ENCODE data around the gene PTPRM. TPM values are rescaled to one million over a fixed set of nuclear protein-coding genes. Genes with fewer than 3 reads are reported as not detected.

Gene PTPRM
- total and polyA plus RNA-seq, 2 donors (not counting 3 experiments of a cell fraction or from before 2014, with no cell fraction given), result 37.4 to 43.7 TPM

GRCh38 chr18:8040021-8040420, 472.9 kb downstream of the PTPRM start:
- Histone ChIP-seq H2AFZ (ENCODE audit: low read depth, low read length) (no peak overlapping the region), H4K20me1 (replicated peaks; ENCODE audit: control insufficient read depth, extremely low read depth, insufficient read depth, low read length) (no peaks in the 10 kb centered on the region), H3K36me3 (ENCODE audit: control insufficient read depth in 2 of 2, extremely low read depth in 1 of 2, insufficient read depth in 2 of 2, low read length in 2 of 2) (no peaks in the 10 kb centered on the region), H3K9me1 (replicated peaks; ENCODE audit: control insufficient read depth, extremely low read depth, insufficient read depth, low read length) (no peaks in the 10 kb centered on the region), H3K27ac (ENCODE audit: insufficient read depth, low read depth, low read length) (no peak overlapping the region), H3K27me3 (ENCODE audit: control insufficient read depth in 2 of 2, insufficient read depth in 2 of 2, low read length in 2 of 2) (no peaks in the 10 kb centered on the region), H3K9ac (replicated peaks; ENCODE audit: extremely low read depth, insufficient read depth, low read length) (no peak overlapping the region), H3K4me1 (ENCODE audit: control insufficient read depth, extremely low read depth, insufficient read depth, low read length) (no peaks in the 10 kb centered on the region), H3K4me2 (ENCODE audit: insufficient read depth, low read length) (no peak overlapping the region), H3K79me2 (ENCODE audit: control insufficient read depth, insufficient read depth, low read length) (no peaks in the 10 kb centered on the region), H3K4me3 (replicated peaks in 1 of 3; ENCODE audit: insufficient read depth in 1 of 3, low read depth in 1 of 3, low read length in 3 of 3) (no peak overlapping the region), H3K9me3 (replicated peaks; ENCODE audit: control insufficient read depth, insufficient read depth, low read length) (no peaks in the 10 kb centered on the region)
- intact Hi-C loops (cut with micrococcal nuclease) (no loop called here), dilution Hi-C loops (cut with MboI; ENCODE audit: extremely low pct_ligation_motif_present, low sequenced_read_pairs) (no loop called here)
- DNase-seq (ENCODE audit: low read depth, low spot score) (no peak), FAIRE-seq (no peak)
- TF ChIP-seq POLR2AphosphoS5 (IDR thresholded peaks at IDR 0.05; ENCODE audit: insufficient read depth, low read depth, low read length) (no peak), MAX (IDR thresholded peaks at IDR 0.05; ENCODE audit: insufficient read depth, insufficient read length) (no peak), POLR2A (IDR thresholded peaks at IDR 0.05; ENCODE audit: low read depth, low read length) (no peak), MYC (IDR thresholded peaks at IDR 0.05; ENCODE audit: low read depth, low read length) (no peak), FOS (IDR thresholded peaks at IDR 0.05; ENCODE audit: borderline replicate concordance, insufficient read depth, low read length) (no peak), GATA2 (IDR thresholded peaks at IDR 0.05; ENCODE audit: insufficient read depth, insufficient read length, low read depth, low read length) (no peak), JUN (IDR thresholded peaks at IDR 0.05; ENCODE audit: borderline replicate concordance, insufficient read depth, insufficient read length, low read depth) (no peak), CTCF (IDR thresholded peaks at IDR 0.05; ENCODE audit: extremely low read depth in 1 of 2, insufficient read depth in 1 of 2, low read depth in 1 of 2, low read length in 2 of 2) (no peak), EZH2 (IDR thresholded peaks at IDR 0.05; ENCODE audit: borderline replicate concordance, low read depth, low read length, severe bottlenecking) (no peak)
- ChIA-PET POLR2A (no interaction called here), CTCF (no interaction called here)
- no TSS peak for BruUV-seq (replicated peaks)

All from endothelial cell of umbilical vein (primary cell).